ENCODE data around the gene VAV2.

The VAV2 gene

DNA sequence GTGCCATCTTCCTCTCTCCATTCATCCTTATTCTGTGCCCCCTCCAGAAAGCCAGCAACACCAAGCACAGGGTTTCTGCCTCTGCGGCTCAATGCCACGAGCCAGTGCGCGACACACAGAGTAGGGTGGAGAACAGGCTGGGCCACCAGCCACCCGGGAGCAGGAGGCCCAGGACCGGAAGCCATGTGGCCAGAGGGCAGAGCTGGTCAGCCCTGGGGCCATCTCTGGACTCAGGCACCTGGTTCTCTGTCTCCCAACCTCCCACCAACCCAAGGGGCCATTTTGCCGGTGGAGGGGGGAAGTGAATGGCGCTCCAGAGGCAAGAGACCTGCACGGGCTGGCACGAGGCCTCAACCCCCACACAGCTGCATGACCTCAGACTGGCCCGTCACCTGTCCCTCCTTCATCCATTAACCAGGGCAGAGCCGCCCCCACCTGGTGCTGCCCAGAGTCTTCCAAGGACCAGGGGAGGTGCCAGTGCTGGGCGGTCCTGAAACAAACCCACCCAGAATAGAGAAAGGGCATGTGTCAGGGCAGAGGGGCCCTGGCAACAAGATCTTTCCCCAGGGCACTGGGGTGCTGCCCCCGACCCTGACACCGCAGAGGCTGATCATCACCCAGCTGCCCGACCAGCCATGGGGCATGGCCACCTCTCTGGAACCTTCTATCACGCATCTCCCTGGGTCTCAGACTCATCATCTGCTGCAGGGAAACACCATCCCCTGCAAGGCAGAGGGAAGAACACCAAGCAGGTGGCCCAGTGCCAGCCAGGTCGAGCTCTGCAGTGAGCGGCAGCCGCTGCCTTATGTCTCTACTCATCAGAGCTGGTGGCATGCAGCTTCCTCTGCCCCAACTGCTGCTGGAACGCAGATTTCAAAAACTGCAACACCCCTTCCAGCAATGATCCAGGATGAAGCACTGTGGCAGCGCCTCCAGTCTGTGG, 11.9 kb downstream of the VAV2 start:
- DNase-seq = no peak

GRCh38 chr9:133979273-133979920, 12.7 kb downstream of the VAV2 start:
- no peak for DNase-seq

DNA sequence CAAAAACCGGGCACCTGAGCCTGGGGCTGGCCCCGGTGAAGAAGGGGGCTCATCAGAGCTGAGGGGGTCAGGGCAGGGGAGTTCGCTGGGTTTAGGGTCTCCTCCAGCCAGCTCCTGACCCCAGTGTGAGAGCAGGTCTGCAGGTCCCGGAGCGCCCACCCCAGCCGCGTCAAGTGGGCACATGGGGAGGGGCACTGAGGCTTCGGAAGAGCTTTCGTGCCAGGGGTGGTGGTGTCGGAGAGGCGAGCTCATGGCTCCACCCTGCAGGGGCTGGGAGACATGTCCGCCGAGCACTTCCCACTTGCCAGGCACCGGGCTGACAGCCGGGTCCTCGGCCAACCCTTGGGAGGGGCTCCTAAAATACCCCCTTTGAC, 13.2 kb downstream of the VAV2 start:
- no peak for DNase-seq

DNA sequence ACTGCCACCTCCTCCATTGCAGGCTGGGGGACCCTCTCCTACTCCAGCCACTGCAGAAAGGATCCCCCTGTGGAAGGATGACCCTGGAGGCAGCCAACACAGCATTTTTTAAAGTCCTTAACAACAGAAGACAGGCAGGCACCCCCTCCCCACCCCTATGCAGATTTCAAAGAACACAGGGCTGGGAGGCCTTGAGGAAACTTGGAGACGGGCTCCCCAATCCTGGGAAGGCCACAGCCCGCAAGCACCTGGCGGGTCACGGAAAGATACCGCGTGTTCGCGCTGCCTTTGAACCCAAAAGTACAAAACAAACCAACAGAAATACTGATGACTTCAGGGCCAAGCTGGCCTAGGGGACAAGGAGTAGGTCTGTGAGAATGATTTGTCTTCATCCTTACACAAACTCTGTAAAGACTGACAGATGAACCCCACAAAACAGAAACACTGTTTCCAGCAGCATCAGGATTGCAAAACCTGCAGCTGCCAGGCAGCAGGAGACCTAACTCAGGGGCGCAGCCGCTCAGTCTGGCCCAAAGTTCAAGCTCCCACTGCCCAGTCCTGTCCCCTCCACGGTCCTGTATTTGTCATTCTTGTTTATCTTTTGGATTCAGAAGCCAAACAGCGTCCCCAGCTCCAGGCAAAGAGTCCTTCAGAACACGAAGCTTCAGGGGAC, 13.8 kb downstream of the VAV2 start:
- no peak for DNase-seq

DNA sequence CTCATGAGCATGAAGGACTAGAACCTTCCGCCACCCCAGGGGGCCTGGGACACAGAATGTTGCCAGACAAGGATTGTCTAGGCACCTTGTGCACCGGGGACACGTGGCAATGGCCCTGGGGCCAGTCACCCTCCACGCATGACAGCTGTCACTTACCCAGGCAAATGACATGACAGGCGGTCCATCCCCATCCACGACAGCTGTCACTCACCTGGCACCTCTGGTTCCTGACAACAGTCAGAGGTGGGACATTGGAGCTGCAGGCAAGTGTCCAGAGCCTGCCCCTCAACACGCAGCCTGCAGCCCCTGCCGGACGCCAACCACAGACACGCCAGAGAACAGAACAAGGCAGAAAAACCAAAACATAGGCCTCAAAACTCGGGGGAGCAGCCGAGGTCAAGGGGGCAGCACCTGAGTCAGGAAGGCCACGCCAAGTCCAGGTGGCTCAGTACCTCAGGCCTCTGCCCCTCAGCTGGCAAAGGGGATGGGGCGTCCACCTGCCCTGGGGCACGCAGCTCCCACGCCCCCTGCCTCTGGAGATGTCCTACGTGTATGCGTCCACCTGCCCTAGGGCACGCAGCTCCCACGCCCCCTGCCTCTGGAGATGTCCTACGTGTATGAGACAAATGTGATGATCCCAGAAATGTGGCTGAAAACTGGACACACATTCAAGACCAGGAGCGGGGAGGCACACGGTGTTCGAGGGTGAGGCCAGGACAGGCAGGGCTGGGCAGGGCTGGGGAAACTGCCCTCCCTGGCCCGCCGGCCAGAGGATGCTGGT, 14.5 kb downstream of the VAV2 start:
- DNase-seq = no peak

DNA sequence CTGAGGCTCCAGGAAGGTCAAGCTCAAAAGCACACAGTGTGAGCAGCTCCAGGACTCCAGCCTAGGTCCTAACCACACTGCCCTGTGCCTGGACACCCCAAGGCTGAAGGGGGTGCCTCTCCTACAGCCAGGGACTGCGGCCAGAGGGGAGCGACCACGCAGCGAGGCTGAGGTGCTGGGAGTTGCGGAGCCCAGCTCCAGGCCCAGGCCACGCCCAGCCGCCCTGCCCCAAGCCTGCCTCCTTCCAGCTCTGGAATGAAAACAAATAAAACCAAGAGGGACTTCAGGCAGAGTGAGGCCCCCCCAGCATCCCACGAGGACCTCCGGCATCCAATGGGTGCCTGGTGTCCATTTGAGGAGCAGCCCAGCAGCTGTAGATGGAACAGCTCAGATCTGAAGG, 15.2 kb downstream of the VAV2 start:
- no peak for DNase-seq

- DNase-seq = no peak
These were observed 15.8 kb downstream of the VAV2 start for GRCh38 chr9:133976191-133976861.

DNA sequence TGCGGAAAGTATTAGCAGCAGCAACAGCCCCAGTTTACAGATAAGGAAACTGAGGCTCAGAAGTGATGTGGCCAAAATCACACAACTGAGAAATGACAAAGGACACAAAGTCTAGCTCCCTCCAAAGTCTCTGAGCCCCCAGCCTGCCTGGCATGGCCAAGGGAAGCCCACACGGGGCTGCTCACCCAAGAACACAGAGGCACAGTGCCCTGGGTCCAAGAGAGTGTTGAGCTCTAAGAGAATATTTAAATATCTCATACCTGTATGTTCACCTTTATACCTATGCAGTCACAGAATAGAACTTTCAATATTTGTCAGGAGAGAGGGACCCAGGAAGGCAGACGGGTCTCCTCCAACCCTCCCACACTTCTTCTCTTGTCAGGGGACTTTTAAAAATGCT, 16.6 kb downstream of the VAV2 start:
- no peak for DNase-seq

GRCh38 chr9:133974631-133975341, 17.3 kb downstream of the VAV2 start:
- no peak for DNase-seq

DNA sequence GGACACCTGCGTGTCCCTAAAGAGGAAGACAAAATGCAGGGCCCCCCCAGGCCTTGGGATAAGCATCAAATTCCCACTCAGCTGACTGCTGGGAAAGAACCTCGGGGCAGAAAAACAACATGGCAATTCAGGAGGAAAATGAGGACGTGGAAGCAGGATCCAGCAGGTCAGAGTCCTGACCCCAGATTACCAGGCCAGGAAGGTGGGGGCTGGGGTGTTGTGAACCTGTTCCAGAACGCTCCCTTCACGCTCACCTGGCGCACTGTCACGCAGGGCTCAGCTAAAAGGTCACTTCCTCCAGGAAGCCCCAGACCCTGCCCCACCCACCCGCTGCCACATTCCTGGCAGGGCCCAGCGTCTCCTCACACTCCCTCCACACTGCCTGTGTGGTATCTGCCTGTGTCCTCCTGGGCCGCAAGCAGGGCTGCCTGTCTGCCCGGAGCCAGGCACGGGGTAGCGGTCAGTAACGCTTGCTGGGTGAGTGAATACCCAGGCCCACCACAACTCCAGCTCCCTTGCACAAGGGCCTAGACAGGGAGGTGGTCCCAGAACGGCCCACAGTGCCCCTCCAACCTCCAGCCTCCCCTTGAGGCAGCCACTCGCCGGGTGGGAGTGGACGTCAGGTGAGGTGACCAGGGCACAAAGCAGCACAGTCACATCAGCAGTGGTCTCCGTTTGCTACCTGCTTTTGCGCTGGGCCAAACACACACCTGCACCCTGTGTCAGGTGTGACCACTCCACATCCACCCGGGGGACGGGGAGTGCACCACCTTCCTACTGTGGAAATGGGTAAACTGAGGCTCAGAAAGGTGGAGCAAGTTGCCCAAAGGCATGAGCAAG, 18.1 kb downstream of the VAV2 start:
- no peak for DNase-seq

GRCh38 chr9:133973111-133973790, 18.9 kb downstream of the VAV2 start:
- no peak for DNase-seq

DNA sequence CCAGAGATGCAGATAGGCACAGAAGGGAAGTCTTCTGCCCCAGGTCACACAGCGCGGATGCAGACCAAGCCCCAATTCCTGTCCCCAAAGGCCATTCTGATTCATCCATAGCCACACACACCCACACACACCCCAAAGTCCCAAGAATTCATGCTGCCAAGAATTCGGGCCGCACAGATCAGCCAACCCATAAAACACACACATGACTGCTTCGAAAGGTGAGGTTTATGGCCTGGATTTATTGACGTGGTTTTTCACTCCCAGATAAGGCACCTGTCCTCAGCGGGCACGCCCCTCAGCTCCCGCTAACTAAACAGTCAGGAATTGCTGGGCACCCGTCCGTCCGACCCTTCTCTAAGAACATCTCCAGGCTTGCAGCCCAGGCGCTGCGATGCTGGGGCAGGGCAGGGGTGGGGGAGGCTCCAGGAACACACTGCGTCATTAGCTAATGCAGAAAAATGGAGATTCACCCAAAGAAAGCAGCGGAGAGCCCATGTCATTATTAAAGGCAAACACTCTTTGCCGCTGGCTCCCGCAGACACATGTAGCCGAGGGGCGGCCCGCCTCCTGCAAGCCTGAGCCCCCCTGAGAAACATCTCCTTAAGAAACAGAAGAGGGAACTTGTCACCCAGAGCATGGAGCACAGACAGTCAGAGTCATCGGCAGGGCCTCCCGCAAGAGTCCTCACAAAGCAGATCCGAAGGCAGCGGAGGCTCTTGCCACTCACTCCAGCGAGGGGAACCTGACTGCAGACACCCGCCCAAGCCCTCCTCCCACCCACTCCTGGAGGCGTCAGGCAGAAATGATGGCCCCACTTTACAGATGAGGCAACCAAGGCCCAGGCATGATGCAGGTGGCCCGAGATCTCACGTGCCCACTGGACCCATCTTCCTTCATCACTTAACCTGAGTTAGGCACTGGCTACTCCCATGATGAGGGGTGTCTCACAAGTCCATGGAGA, 19.9 kb downstream of the VAV2 start:
- no peak for DNase-seq

GRCh38 chr9:133971121-133971951, 20.8 kb downstream of the VAV2 start:
- no peak for DNase-seq

GRCh38 chr9:133970581-133971058, 21.5 kb downstream of the VAV2 start:
- DNase-seq = no peak

GRCh38 chr9:133969681-133970580, 22.2 kb downstream of the VAV2 start:
- no peak for DNase-seq

DNA sequence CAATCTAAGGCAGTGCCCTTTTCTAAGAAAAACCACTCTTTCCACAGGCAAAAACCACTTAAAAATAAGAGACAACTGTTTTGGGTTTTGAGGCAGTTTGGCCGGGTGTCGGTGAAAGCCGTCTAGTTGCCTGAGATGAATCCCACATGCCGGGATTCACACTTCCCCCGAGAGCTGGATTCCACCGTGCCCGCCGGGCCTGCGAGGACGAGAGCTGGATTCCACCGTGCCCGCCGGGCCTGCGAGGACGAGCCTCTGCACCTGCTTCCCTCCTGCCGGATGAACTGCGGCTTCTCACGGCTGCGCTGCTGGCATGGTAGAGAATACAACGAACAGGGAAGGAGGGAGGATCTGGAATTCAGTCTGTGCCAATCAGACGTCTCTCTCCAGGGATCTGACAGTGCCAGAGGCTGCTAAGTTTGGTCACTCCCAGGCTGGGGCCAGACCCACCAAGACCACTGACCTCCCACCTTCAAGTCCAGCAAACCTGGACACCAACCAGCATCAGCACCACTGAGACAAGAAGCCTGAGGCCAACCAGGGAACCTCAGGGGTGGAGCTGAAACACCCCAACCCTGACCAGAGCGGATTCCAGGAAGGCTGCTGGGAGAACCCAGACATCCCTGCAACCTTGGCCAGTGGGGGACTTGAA, 23.0 kb downstream of the VAV2 start:
- no peak for DNase-seq
